ENCODE results near the gene ZNF423. TPM values are rescaled to one million over a fixed set of nuclear protein-coding genes. Genes with fewer than 3 reads are reported as not detected.

The ZNF423 gene
- polyA plus RNA-seq, 1 experiment: 0.11 TPM

DNA sequence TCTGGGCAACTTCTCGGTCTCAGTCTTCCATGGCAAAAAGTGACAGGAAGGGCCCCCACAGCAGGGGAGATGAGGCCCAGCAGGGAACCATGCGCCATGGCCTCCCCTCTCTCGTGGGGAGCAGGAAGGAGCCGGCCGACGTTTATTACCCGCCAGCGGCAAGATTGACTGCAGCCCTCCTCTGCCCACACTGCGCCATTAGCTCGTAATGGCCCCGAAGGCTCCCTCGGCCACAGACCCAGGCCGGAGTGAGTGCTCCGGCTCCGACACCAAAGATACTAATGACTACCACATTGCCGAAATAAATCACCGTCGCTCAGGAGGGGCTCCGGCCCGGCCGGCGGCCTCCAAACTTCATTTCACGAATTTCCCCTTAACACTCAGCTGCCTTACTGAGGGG is 255.4 kb downstream of the ZNF423 start:
- no peak overlapping the region for H3K27ac ChIP-seq (ENCODE audit: low read depth, low read length)
- no peak for DNase-seq (ENCODE audit: low read depth, low spot score)
- POLR2A ChIA-PET: no interaction called here
- no peaks in the 10 kb centered on the region for H3K9me3 ChIP-seq (ENCODE audit: control insufficient read depth, insufficient read depth, low read length)
- peaks cover 15% of the 10 kb centered on the region for H3K27me3 ChIP-seq (ENCODE audit: control insufficient read depth, insufficient read depth, low read length)
- TF ChIP-seq, protein P1, sequence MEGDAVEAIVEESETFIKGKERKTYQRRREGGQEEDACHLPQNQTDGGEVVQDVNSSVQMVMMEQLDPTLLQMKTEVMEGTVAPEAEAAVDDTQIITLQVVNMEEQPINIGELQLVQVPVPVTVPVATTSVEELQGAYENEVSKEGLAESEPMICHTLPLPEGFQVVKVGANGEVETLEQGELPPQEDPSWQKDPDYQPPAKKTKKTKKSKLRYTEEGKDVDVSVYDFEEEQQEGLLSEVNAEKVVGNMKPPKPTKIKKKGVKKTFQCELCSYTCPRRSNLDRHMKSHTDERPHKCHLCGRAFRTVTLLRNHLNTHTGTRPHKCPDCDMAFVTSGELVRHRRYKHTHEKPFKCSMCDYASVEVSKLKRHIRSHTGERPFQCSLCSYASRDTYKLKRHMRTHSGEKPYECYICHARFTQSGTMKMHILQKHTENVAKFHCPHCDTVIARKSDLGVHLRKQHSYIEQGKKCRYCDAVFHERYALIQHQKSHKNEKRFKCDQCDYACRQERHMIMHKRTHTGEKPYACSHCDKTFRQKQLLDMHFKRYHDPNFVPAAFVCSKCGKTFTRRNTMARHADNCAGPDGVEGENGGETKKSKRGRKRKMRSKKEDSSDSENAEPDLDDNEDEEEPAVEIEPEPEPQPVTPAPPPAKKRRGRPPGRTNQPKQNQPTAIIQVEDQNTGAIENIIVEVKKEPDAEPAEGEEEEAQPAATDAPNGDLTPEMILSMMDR (IDR thresholded peaks at IDR 0.05; ENCODE audit: low read depth, low read length): no peak
- CTCF ChIA-PET: no interaction called here
- H3K4me3 ChIP-seq (ENCODE audit: low read depth, low read length): no peak overlapping the region

DNA sequence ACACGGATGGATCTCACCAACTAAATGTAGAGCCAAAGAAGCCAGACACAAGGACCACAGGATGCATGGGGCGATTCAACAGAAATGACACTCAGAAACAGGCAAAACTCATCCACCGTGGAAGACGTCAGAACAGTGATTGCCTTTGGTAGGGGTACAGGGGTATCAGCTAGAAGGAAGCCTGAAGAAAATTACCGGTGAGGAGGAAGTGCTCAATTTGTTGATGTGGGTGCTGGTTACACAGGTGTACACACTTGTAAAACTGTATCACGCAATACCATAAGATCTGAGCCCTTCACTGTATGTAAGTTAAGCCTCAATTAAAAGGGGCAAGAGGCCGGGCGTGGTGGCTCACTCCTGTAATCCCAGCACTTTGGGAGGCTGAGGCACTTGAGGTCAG is 256.2 kb downstream of the ZNF423 start:
- TF ChIP-seq, protein P1 (IDR thresholded peaks at IDR 0.05; ENCODE audit: low read depth, low read length): no peak
- ChIA-PET POLR2A (no interaction called here), CTCF (no interaction called here)
- Histone ChIP-seq H3K27ac (ENCODE audit: low read depth, low read length) (no peak overlapping the region), H3K27me3 (ENCODE audit: control insufficient read depth, insufficient read depth, low read length) (peaks cover 16% of the 10 kb centered on the region), H3K4me3 (ENCODE audit: low read depth, low read length) (no peak overlapping the region), H3K9me3 (ENCODE audit: control insufficient read depth, insufficient read depth, low read length) (no peaks in the 10 kb centered on the region)
- no peak for DNase-seq (ENCODE audit: low read depth, low spot score)

DNA sequence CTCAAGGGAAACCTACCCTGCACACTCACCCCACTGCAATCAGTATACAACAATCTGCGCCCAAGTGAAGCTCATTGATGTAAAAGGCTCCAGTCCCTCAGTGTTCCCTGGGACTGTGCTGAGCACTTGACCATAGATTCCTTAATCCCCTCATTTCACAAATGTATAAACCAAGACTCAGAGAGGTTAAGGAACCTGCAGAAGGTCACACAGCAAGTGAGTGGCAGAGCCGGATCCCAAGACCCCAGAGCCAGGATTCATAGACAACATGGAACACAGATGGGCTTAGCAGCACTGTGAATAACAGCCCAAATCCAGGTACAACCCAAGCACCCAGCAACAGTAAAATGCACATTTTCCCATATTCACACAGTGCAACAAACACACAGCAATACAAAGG is 256.6 kb downstream of the ZNF423 start:
- no peak overlapping the region for H3K27ac ChIP-seq (ENCODE audit: low read depth, low read length)

DNA sequence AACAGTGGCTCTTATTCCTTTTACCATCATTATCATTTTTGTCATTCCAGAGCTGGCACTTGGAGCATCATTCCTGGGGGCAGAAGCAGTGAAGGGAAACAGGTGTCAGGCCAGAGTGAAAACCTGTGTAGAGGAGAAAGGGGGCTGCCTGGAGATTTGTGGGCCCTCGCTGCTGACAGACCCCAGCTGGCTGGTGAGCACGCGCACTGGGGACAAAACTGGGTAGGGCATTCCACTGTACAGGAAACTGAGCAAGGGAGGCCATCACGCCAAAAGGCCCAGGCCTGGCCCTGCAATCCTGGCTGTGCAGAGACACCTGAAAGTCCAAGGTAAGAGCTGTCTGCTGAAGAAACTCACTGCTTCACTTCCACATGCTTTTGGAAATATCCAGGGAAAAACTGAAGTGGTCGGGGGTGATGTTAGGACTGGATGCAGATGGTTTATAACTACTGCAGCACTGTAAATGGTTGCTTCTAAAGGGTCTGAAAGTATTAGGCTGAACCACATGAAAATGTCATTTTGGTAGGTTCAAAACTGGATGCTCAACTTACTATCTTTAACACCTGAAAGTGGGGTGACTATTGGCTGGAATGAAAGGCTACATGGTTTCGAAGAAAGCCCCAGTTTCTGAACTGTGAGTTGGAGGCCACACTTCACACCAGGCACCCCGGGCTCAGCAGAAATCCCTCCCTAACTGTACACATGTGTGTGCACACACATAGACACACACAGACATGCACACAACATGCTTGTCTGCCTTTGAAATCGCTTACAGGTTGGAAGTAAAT is 257.3 kb downstream of the ZNF423 start:
- Histone ChIP-seq H3K27me3 (ENCODE audit: control insufficient read depth, insufficient read depth, low read length) (peaks cover 18% of the 10 kb centered on the region), H3K4me3 (ENCODE audit: low read depth, low read length) (no peak overlapping the region), H3K27ac (ENCODE audit: low read depth, low read length) (no peak overlapping the region), H3K9me3 (ENCODE audit: control insufficient read depth, insufficient read depth, low read length) (no peaks in the 10 kb centered on the region)
- DNase-seq (ENCODE audit: low read depth, low spot score): no peak
- TF ChIP-seq, protein P1 (IDR thresholded peaks at IDR 0.05; ENCODE audit: low read depth, low read length): no peak
- POLR2A ChIA-PET: no interaction called here
- CTCF ChIA-PET: no interaction called here

More for the DNA sequence above, 256.6 kb downstream of the ZNF423 start:
- Histone ChIP-seq H3K27me3 (ENCODE audit: control insufficient read depth, insufficient read depth, low read length) (peaks cover 18% of the 10 kb centered on the region), H3K9me3 (ENCODE audit: control insufficient read depth, insufficient read depth, low read length) (no peaks in the 10 kb centered on the region), H3K4me3 (ENCODE audit: low read depth, low read length) (no peak overlapping the region)
- POLR2A ChIA-PET: no interaction called here
- CTCF ChIA-PET: no interaction called here
- TF ChIP-seq, protein P1 (IDR thresholded peaks at IDR 0.05; ENCODE audit: low read depth, low read length): no peak
- DNase-seq (ENCODE audit: low read depth, low spot score): no peak

DNA sequence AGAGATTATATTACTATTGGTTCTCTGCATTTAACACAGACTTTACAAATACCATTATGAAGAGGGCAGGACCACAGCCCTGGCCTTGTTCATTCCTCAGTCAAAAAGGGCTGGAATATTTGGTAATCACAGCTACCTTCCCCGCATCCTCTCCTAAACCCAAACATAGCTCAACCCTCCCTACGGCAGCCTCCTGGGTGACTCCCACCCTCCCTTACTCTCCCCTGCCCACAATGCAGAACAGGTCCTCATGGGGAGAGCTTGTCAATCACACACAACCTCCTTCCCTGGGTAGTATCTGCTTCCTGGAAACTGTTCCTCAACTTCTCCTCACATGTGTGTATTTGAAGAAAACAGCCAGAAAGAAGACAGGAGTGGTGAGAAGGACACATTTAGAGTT is 258.1 kb downstream of the ZNF423 start:
- H3K27me3 ChIP-seq (ENCODE audit: control insufficient read depth, insufficient read depth, low read length): peaks cover 16% of the 10 kb centered on the region
- POLR2A ChIA-PET: no interaction called here
- DNase-seq (ENCODE audit: low read depth, low spot score): no peak
- TF ChIP-seq, protein P1 (IDR thresholded peaks at IDR 0.05; ENCODE audit: low read depth, low read length): no peak
- H3K9me3 ChIP-seq (ENCODE audit: control insufficient read depth, insufficient read depth, low read length): no peaks in the 10 kb centered on the region
- H3K4me3 ChIP-seq (ENCODE audit: low read depth, low read length): no peak overlapping the region
- H3K27ac ChIP-seq (ENCODE audit: low read depth, low read length): no peak overlapping the region
- CTCF ChIA-PET: no interaction called here
